Panc1 (cell line): ENCODE results near the gene DBH. TPM values are rescaled to one million over a fixed set of nuclear protein-coding genes. Genes with fewer than 3 reads are reported as not detected.

Experiments used
- ATAC-seq: fragments of 200-7000 bp; cut with Tn5 transposase; 2 replicates; pipeline ENCODE4 v1.9.1; 2020; ENCODE audit warnings: mild to moderate bottlenecking, moderate library complexity
- BruUV-seq: library from RNA; stranded (reverse); fragments of 400-500 nt; replicated peaks from 2 replicates; lab custom pipeline; 2021; lab: Mats Ljungman, UMichigan
- CTCF ChIA-PET: fragments of 300-600 bp; sonication (Branson Sonifier 250); formaldehyde crosslinking; loops from one replicate; lab custom pipeline; 2022; ENCODE audit warnings: antibody characterized with exemption; lab: Charles Lee
- POLR2A ChIA-PET: fragments of 300-600 bp; sonication (Branson Sonifier 250); formaldehyde crosslinking; loops from one replicate; lab custom pipeline; 2022; ENCODE audit warnings: antibody characterized with exemption; lab: Charles Lee
- DNase-seq: peaks from one replicate; pipeline ENCODE4 v3.0.0-alpha.2; 2010; ENCODE audit warnings: low read depth, low spot score
- H3K27ac ChIP-seq: 2 replicates; pipeline ENCODE4 v1.5.1; 2011; ENCODE audit warnings: mild to moderate bottlenecking, low read length, inconsistent platforms
- H3K27me3 ChIP-seq: fragments of 200-500 bp; sonication (Bioruptor generic); 2 replicates; pipeline ENCODE4 v1.6.0; 2014; ENCODE audit warnings: low read length, inconsistent platforms; ENCODE audit not compliant: control insufficient read depth, insufficient read depth
- H3K36me3 ChIP-seq: fragments of 200-500 bp; sonication (Bioruptor generic); 2 replicates; pipeline ENCODE4 v1.5.1; 2014; ENCODE audit warnings: inconsistent platforms, mild to moderate bottlenecking, low read length, moderate library complexity; ENCODE audit not compliant: control insufficient read depth, insufficient read depth
- H3K4me1 ChIP-seq: 2 replicates; pipeline ENCODE4 v1.5.1; 2011; ENCODE audit warnings: inconsistent platforms, mild to moderate bottlenecking, low read length, moderate library complexity; ENCODE audit not compliant: control insufficient read depth, insufficient read depth
- H3K4me3 ChIP-seq, 2 experiments: 2 replicates each; pipeline ENCODE4 v1.5.1; 2011 to 2012; ENCODE audit warnings: low read depth in 2 of 2, low read length in 2 of 2, mild to moderate bottlenecking in 2 of 2, inconsistent platforms in 1 of 2, moderate library complexity in 1 of 2
- H3K9me3 ChIP-seq: fragments of 200-500 bp; sonication (Bioruptor generic); 2 replicates; pipeline ENCODE4 v1.5.1; 2014; ENCODE audit warnings: low read depth, mild to moderate bottlenecking, inconsistent platforms, low read length, moderate library complexity; ENCODE audit not compliant: control insufficient read depth, insufficient read depth
- CTCF ChIP-seq: fragments of 450-650 bp; IDR thresholded peaks from 2 replicates; pipeline ENCODE4 v1.5.1; 2017; ENCODE audit warnings: mild to moderate bottlenecking
- POLR2AphosphoS5 ChIP-seq: IDR thresholded peaks from 2 replicates; pipeline ENCODE4 v1.6.1; 2012; ENCODE audit warnings: mild to moderate bottlenecking, low read depth, low read length, moderate library complexity
- REST ChIP-seq, 2 experiments: IDR thresholded peaks; 2 replicates each; pipeline ENCODE4 v1.6.1; 2011 to 2012; ENCODE audit warnings: low read depth in 2 of 2, control low read depth in 1 of 2, low read length in 1 of 2, mild to moderate bottlenecking in 1 of 2, moderate library complexity in 1 of 2; ENCODE audit not compliant: insufficient read depth in 1 of 2
- SIN3A ChIP-seq: IDR thresholded peaks from 2 replicates; pipeline ENCODE4 v1.6.1; 2012; ENCODE audit warnings: low read depth, mild to moderate bottlenecking, low read length, moderate library complexity, borderline replicate concordance; ENCODE audit not compliant: insufficient read depth
- TCF7L2 ChIP-seq: IDR thresholded peaks from 2 replicates; pipeline ENCODE4 v1.6.1; 2011; ENCODE audit warnings: mild to moderate bottlenecking, low read depth, low read length, inconsistent platforms
- in situ Hi-C: cut with HindIII; loops from 2 replicates; pipeline ENCODE4 v1.10.0; 2016; ENCODE audit warnings: low sequenced_read_pairs, low pct_unique_long_range_greater_than_20kb
- intact Hi-C: fragments of 100-400 bp; cut with micrococcal nuclease; formaldehyde crosslinking; loops from one replicate; pipeline ENCODE4 v1.10.0; 2022; ENCODE audit not compliant: unreplicated experiment
- total RNA-seq: library from RNA; stranded (reverse); gene quantifications from one replicate; pipeline ENCODE4 v1.2.1, GENCODE V29; 2021; ENCODE audit not compliant: unreplicated experiment

DBH gene
- total RNA-seq, 1 experiment from 2014 or later: not detected

- DNase-seq (no peak), ATAC-seq (0 out of 2 replicates have a peak, but pooled peaks have one; percentile 46)
- intact Hi-C loops (no loop called here), in situ Hi-C loops (no loop called here)
- no peak for TF ChIP-seq TCF7L2
- no peak for TF ChIP-seq CTCF
- ChIA-PET POLR2A (no interaction called here), CTCF (no interaction called here)
- H3K27ac ChIP-seq: no peak overlapping the region
- no peaks in the 10 kb centered on the region for H3K27me3 ChIP-seq
- no peaks in the 10 kb centered on the region for H3K36me3 ChIP-seq
- BruUV-seq: no TSS peak
- H3K4me1 ChIP-seq: no peaks in the 10 kb centered on the region
- no peak overlapping the region for H3K4me3 ChIP-seq
- no peaks in the 10 kb centered on the region for H3K9me3 ChIP-seq
These were observed 66.8 kb downstream of the DBH start for GRCh38 chr9:133702798-133703590.

- intact Hi-C loops: no loop called here
- CTCF ChIA-PET: no interaction called here
These were observed 67.6 kb downstream of the DBH start for GRCh38 chr9:133703591-133704399.

More at GRCh38 chr9:133703591-133704399, 67.6 kb downstream of the DBH start:
- no peaks in the 10 kb centered on the region for H3K9me3 ChIP-seq
- no peaks in the 10 kb centered on the region for H3K36me3 ChIP-seq
- in situ Hi-C loops: no loop called here
- TF ChIP-seq SIN3A (no peak), POLR2AphosphoS5 (no peak), TCF7L2 (no peak), CTCF (no peak), REST (IDR thresholded peaks at IDR 0.05; ENCODE audit: insufficient read depth in 1 of 2, low read depth in 2 of 2, low read length in 1 of 2) (no peak)
- H3K4me3 ChIP-seq: no peak overlapping the region
- POLR2A ChIA-PET: no interaction called here
- H3K4me1 ChIP-seq: no peaks in the 10 kb centered on the region
- DNase-seq: no peak
- H3K27me3 ChIP-seq: no peaks in the 10 kb centered on the region
- no peak for ATAC-seq
- no TSS peak for BruUV-seq
- no peak overlapping the region for H3K27ac ChIP-seq
